ENCODE data around the gene GTF3C4. TPM values are rescaled to one million over a fixed set of nuclear protein-coding genes. Genes with fewer than 3 reads are reported as not detected.

The GTF3C4 gene
- total and polyA plus RNA-seq, 2 donors (not counting 1 experiment from before 2014, with no cell fraction given): 6.8 to 11.4 TPM

GRCh38 chr9:132639322-132639721 lies 30.9 kb upstream of the GTF3C4 start:
- Histone ChIP-seq H3K79me2 (ENCODE audit: control insufficient read depth, insufficient read depth, low read length) (no peaks in the 10 kb centered on the region), H3K4me1 (ENCODE audit: control insufficient read depth, extremely low read depth, insufficient read depth, low read length) (no peaks in the 10 kb centered on the region), H3K9ac (ENCODE audit: insufficient read depth, low read length) (no peak overlapping the region), H3K4me3 (replicated peaks in 1 of 4; ENCODE audit: control extremely low read depth in 1 of 4, insufficient read depth in 1 of 4, low read depth in 3 of 4, low read length in 4 of 4) (no peak overlapping the region), H3K27ac (ENCODE audit: insufficient read depth, low read length) (no peak overlapping the region), H2AFZ (ENCODE audit: low read length) (no peak overlapping the region), H4K20me1 (ENCODE audit: control insufficient read depth, extremely low read depth, insufficient read depth, low read length) (no peaks in the 10 kb centered on the region), H3K4me2 (ENCODE audit: extremely low read depth, insufficient read depth, low read length) (no peak overlapping the region), H3K27me3 (ENCODE audit: control insufficient read depth, insufficient read depth, low read length) (no peaks in the 10 kb centered on the region), H3K36me3 (ENCODE audit: control insufficient read depth, insufficient read depth, low read length) (peaks cover 4% of the 10 kb centered on the region), H3K9me3 (ENCODE audit: control insufficient read depth, insufficient read depth, low read depth, low read length) (no peaks in the 10 kb centered on the region)
- no peak for TF ChIP-seq EZH2 (IDR thresholded peaks at IDR 0.05; ENCODE audit: low read length, missing control alignments)
- no peak for TF ChIP-seq CTCF (conservative IDR thresholded peaks at IDR 0.05 in 1 of 2, IDR thresholded peaks at IDR 0.05 in 1 of 2; ENCODE audit: low read depth in 1 of 2, low read length in 2 of 2)
- no peak for DNase-seq (ENCODE audit: low read depth in 2 of 2)

GRCh38 chr9:132641216-132641615 lies 29.0 kb upstream of the GTF3C4 start:
- Histone ChIP-seq H3K36me3 (ENCODE audit: control insufficient read depth, insufficient read depth, low read length) (peaks cover 8% of the 10 kb centered on the region), H3K4me1 (ENCODE audit: control insufficient read depth, extremely low read depth, insufficient read depth, low read length) (no peaks in the 10 kb centered on the region), H3K9ac (ENCODE audit: insufficient read depth, low read length) (no peak overlapping the region), H3K27ac (ENCODE audit: insufficient read depth, low read length) (no peak overlapping the region), H2AFZ (ENCODE audit: low read length) (no peak overlapping the region), H4K20me1 (ENCODE audit: control insufficient read depth, extremely low read depth, insufficient read depth, low read length) (no peaks in the 10 kb centered on the region), H3K27me3 (ENCODE audit: control insufficient read depth, insufficient read depth, low read length) (no peaks in the 10 kb centered on the region), H3K9me3 (ENCODE audit: control insufficient read depth, insufficient read depth, low read depth, low read length) (no peaks in the 10 kb centered on the region), H3K79me2 (ENCODE audit: control insufficient read depth, insufficient read depth, low read length) (no peaks in the 10 kb centered on the region), H3K4me2 (ENCODE audit: extremely low read depth, insufficient read depth, low read length) (no peak overlapping the region), H3K4me3 (replicated peaks in 1 of 4; ENCODE audit: control extremely low read depth in 1 of 4, insufficient read depth in 1 of 4, low read depth in 3 of 4, low read length in 4 of 4) (no peak overlapping the region)
- TF ChIP-seq EZH2 (IDR thresholded peaks at IDR 0.05; ENCODE audit: low read length, missing control alignments) (no peak), CTCF (conservative IDR thresholded peaks at IDR 0.05 in 1 of 2, IDR thresholded peaks at IDR 0.05 in 1 of 2; ENCODE audit: low read depth in 1 of 2, low read length in 2 of 2) (no peak)
- DNase-seq (ENCODE audit: low read depth in 2 of 2): no peak

GRCh38 chr9:132644251-132644650 lies 26.0 kb upstream of the GTF3C4 start:
- Histone ChIP-seq H3K4me1 (ENCODE audit: control insufficient read depth, extremely low read depth, insufficient read depth, low read length) (peaks cover 12% of the 10 kb centered on the region), H3K4me2 (ENCODE audit: extremely low read depth, insufficient read depth, low read length) (no peak overlapping the region), H3K9ac (ENCODE audit: insufficient read depth, low read length) (no peak overlapping the region), H3K36me3 (ENCODE audit: control insufficient read depth, insufficient read depth, low read length) (peaks cover 12% of the 10 kb centered on the region), H4K20me1 (ENCODE audit: control insufficient read depth, extremely low read depth, insufficient read depth, low read length) (no peaks in the 10 kb centered on the region), H3K4me3 (replicated peaks in 1 of 4; ENCODE audit: control extremely low read depth in 1 of 4, insufficient read depth in 1 of 4, low read depth in 3 of 4, low read length in 4 of 4) (no peak overlapping the region), H3K27me3 (ENCODE audit: control insufficient read depth, insufficient read depth, low read length) (no peaks in the 10 kb centered on the region), H2AFZ (ENCODE audit: low read length) (no peak overlapping the region), H3K9me3 (ENCODE audit: control insufficient read depth, insufficient read depth, low read depth, low read length) (no peaks in the 10 kb centered on the region), H3K79me2 (ENCODE audit: control insufficient read depth, insufficient read depth, low read length) (no peaks in the 10 kb centered on the region), H3K27ac (ENCODE audit: insufficient read depth, low read length) (no peak overlapping the region)
- DNase-seq (ENCODE audit: low read depth in 2 of 2): no peak
- TF ChIP-seq EZH2 (IDR thresholded peaks at IDR 0.05; ENCODE audit: low read length, missing control alignments): no peak
- TF ChIP-seq CTCF (conservative IDR thresholded peaks at IDR 0.05 in 1 of 2, IDR thresholded peaks at IDR 0.05 in 1 of 2; ENCODE audit: low read depth in 1 of 2, low read length in 2 of 2): no peak
